ENCODE measurements around the gene CDH13. TPM values are rescaled to one million over a fixed set of nuclear protein-coding genes. Genes with fewer than 3 reads are reported as not detected.

The CDH13 gene
- total RNA-seq, 1 donor from 2014 or later = not detected

DNA sequence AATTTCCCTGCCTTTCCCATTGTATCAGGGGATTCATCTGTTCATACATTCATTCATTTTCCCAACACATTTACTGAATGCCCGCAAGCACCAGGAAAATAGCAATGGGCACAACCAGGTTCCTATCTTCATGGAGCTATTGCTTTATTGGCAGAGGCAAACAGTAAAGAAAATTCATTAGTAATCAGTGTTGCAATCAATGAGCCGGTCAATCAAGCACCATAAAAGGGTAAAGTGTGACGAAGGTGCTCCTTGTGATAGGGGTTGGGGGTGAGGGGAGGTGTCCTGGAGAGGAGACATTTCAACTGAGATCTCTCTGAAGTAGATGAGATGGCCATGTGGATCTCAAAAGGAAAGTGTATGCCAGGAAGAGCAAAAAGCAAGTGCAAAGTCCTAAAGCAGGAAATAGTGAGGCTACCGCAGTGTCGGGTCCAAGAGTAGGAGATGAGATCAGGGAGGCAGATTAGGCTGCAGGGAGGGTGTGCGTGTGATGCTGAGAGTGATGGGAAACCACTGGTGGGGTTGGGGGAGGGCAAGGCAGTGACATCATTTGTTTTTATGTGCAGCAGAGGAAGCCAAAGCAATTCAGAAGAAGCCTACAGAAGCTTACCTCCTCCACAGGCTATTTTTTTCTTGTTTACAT lies 28.4 kb downstream of the CDH13 start:
- POLR2A ChIA-PET = no interaction called here

DNA sequence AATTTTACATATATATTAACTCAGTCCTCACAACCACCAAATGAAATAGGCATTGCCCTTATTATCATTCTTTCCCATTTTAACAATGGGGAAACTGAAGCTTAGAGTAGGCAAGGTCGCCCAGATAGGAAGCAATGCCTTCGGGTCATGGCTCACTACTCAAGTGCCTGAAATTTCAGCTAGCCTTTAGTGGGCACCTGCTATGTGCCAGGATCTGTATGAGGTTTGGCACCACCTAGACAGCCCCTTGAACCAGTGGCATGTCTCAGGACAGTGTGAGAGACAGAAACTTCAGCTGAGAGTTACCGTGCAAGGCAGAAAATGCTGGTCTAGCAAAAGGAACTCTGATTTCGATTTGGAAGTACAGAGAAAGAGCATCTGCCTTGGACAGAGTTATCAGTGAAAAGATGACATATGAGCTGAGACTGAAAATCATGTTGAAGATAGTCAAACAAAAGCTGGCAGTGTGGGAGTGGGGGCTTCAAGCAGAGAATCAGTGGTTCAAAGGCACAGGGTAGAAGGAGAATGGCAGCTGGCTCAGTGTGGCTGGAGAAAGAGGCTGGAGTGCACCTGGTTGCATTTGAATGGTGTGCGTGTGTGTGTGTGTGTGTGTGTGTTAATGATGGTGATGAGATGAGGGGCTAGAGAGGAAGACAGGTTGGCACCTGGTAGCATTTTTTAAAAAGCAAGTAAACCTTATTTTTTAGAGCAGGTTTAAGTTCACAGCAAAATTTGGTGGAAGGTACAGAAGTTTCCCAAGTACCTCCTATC lies 29.1 kb downstream of the CDH13 start:
- H3K27me3 Mint-ChIP-seq = no peaks in the 10 kb centered on the region
- ChIA-PET CTCF (no interaction called here), POLR2A (no interaction called here)
- TF ChIP-seq, protein P1, sequence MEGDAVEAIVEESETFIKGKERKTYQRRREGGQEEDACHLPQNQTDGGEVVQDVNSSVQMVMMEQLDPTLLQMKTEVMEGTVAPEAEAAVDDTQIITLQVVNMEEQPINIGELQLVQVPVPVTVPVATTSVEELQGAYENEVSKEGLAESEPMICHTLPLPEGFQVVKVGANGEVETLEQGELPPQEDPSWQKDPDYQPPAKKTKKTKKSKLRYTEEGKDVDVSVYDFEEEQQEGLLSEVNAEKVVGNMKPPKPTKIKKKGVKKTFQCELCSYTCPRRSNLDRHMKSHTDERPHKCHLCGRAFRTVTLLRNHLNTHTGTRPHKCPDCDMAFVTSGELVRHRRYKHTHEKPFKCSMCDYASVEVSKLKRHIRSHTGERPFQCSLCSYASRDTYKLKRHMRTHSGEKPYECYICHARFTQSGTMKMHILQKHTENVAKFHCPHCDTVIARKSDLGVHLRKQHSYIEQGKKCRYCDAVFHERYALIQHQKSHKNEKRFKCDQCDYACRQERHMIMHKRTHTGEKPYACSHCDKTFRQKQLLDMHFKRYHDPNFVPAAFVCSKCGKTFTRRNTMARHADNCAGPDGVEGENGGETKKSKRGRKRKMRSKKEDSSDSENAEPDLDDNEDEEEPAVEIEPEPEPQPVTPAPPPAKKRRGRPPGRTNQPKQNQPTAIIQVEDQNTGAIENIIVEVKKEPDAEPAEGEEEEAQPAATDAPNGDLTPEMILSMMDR (IDR thresholded peaks at IDR 0.05) = no peak
- DNase-seq = no peak
- H3K4me3 Mint-ChIP-seq = no peak overlapping the region
- no peak for ATAC-seq (ENCODE audit: low read depth)
- H3K9me3 Mint-ChIP-seq = no peaks in the 10 kb centered on the region
- no peaks in the 10 kb centered on the region for H3K36me3 Mint-ChIP-seq (ENCODE audit: low read depth)
- no peak overlapping the region for H3K27ac Mint-ChIP-seq
- H3K4me1 Mint-ChIP-seq = peaks cover 23% of the 10 kb centered on the region
- intact Hi-C loops (cut with micrococcal nuclease) = no loop called here

More for the DNA sequence above, 28.4 kb downstream of the CDH13 start:
- TF ChIP-seq, protein P1 (IDR thresholded peaks at IDR 0.05) = no peak
- no peak overlapping the region for H3K4me3 Mint-ChIP-seq
- no peaks in the 10 kb centered on the region for H3K27me3 Mint-ChIP-seq
- H3K4me1 Mint-ChIP-seq = peaks cover 23% of the 10 kb centered on the region
- intact Hi-C loops (cut with micrococcal nuclease) = no loop called here
- ATAC-seq (ENCODE audit: low read depth) (no peak), DNase-seq (no peak)
- no peaks in the 10 kb centered on the region for H3K36me3 Mint-ChIP-seq (ENCODE audit: low read depth)
- H3K27ac Mint-ChIP-seq = no peak overlapping the region
- no peaks in the 10 kb centered on the region for H3K9me3 Mint-ChIP-seq
- CTCF ChIA-PET = no interaction called here

DNA sequence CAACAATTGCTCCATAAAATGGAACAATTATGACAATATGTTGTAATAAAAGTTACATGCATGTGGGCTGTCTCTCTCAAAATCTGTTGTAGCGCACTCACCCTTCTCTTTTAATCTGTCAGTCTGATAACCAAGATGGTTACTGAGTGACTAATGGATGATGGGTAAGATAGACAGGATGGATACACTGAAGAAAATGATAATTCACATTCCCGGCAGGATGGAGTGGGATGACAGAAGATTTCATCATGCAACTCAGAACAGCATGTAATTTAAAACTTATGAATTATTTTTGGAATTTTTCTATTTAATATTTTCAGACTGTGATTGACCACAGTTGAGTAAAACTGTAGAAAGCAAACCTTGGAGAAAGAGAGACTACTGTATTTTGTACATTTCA lies 30.5 kb downstream of the CDH13 start:
- intact Hi-C loops (cut with micrococcal nuclease) = no loop called here
- DNase-seq (no peak), ATAC-seq (ENCODE audit: low read depth) (no peak)
- CTCF ChIA-PET = no interaction called here
- no peak overlapping the region for H3K27ac Mint-ChIP-seq
- H3K9me3 Mint-ChIP-seq = no peaks in the 10 kb centered on the region
- peaks cover 15% of the 10 kb centered on the region for H3K4me1 Mint-ChIP-seq
- POLR2A ChIA-PET = no interaction called here
- TF ChIP-seq, protein P1 (IDR thresholded peaks at IDR 0.05) = no peak
- H3K36me3 Mint-ChIP-seq (ENCODE audit: low read depth) = no peaks in the 10 kb centered on the region
- H3K27me3 Mint-ChIP-seq = peaks cover 4% of the 10 kb centered on the region
- H3K4me3 Mint-ChIP-seq = no peak overlapping the region

DNA sequence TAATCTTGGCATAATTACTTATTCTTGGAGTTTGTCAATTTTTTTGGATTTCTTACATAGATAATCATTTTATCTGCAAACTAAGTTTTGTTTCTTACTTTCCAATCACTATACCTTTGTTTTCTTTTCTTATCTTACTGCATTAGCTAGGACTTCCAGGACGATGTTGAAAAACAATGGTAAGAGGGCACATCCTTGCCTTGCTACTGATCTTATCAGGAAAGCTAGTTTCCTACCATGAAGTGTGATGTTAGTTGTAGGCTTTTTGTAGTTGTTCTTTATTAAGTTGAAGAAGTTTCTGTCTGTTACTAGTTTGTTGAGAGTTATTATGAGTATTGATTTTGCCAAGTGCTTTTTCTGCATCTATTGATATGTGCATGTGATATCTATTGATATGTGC lies 31.0 kb downstream of the CDH13 start:
- Mint-ChIP-seq H3K27ac (no peak overlapping the region), H3K4me3 (no peak overlapping the region), H3K27me3 (peaks cover 4% of the 10 kb centered on the region), H3K9me3 (no peaks in the 10 kb centered on the region), H3K36me3 (ENCODE audit: low read depth) (no peaks in the 10 kb centered on the region), H3K4me1 (peaks cover 11% of the 10 kb centered on the region)
- ChIA-PET CTCF (no interaction called here), POLR2A (no interaction called here)
- TF ChIP-seq, protein P1 (IDR thresholded peaks at IDR 0.05) = no peak
- intact Hi-C loops (cut with micrococcal nuclease) = no loop called here
- DNase-seq = no peak
- ATAC-seq (ENCODE audit: low read depth) = no peak

DNA sequence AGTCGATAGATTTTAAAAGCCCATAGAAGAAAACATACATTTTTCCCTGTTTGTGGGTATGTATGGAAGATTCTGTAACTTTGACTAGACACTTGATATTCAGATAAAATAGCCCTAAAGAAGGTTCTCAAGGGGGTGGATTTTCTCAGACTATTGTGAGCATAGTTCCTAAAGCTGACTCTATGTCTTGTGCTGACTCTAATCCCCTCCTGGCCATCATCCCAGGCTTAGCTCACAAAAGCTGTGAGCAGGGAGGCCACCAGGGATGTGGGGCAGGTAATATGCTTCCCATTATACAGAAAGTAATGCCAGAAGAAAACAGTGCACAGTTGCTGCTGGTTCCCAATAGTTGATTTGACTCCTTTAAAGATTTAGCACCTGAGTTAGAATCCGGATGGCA lies 32.0 kb downstream of the CDH13 start:
- H3K27me3 Mint-ChIP-seq = peaks cover 4% of the 10 kb centered on the region
- H3K9me3 Mint-ChIP-seq = no peaks in the 10 kb centered on the region
- peaks cover 6% of the 10 kb centered on the region for H3K4me1 Mint-ChIP-seq
- DNase-seq = no peak
- ATAC-seq (ENCODE audit: low read depth) = no peak
- TF ChIP-seq, protein P1 (IDR thresholded peaks at IDR 0.05) = no peak
- H3K27ac Mint-ChIP-seq = no peak overlapping the region
- H3K4me3 Mint-ChIP-seq = no peak overlapping the region
- CTCF ChIA-PET = no interaction called here
- POLR2A ChIA-PET = no interaction called here
- intact Hi-C loops (cut with micrococcal nuclease) = no loop called here
- H3K36me3 Mint-ChIP-seq (ENCODE audit: low read depth) = no peaks in the 10 kb centered on the region

Measured in activated B cell treated with CpG ODN at 0.5 μM for 24 hours (primary cell).